ENCODE data around the gene ZHX3. TPM values are rescaled to one million over a fixed set of nuclear protein-coding genes. Genes with fewer than 3 reads are reported as not detected.

The ZHX3 gene
- total and polyA plus RNA-seq, 10 of the 15 experiments (the other 5 are each of a cell fraction or from before 2014, with no cell fraction given) = 1.3 to 14.0 (median 5.0) TPM

DNA sequence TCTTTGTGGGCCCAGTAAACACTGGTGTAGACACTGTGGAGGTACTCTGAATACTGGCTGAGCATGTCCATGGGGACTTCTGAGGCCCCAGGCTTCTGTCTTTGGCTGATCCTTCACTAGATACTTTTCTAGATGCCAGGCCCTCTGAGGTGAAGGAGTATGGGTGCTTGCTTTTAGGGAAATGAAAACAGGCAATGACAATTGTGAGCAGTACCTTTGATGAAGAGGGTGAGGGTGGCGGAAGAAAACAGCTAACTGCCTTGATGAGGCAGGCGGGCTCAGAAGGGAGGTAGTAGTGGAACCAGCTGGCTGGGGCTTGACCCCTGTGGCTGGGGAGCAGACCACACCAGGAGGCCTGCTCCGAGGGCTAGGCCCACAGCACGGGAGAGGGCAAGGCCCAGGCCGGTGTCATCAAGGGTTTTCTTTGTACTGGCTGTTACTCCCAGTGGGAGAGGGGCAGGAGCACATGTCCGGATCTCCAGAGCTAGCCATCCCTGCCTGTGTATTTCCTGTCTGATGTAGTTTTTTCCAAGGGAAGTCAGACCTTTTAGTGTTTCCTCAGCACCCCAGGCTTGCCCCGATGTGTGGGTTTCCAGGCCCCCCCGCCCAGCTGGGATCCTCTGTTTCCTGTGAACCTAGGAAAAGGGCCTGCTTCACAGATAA, 176.2 kb downstream of the ZHX3 start (continued):
- TF ChIP-seq, protein P1, sequence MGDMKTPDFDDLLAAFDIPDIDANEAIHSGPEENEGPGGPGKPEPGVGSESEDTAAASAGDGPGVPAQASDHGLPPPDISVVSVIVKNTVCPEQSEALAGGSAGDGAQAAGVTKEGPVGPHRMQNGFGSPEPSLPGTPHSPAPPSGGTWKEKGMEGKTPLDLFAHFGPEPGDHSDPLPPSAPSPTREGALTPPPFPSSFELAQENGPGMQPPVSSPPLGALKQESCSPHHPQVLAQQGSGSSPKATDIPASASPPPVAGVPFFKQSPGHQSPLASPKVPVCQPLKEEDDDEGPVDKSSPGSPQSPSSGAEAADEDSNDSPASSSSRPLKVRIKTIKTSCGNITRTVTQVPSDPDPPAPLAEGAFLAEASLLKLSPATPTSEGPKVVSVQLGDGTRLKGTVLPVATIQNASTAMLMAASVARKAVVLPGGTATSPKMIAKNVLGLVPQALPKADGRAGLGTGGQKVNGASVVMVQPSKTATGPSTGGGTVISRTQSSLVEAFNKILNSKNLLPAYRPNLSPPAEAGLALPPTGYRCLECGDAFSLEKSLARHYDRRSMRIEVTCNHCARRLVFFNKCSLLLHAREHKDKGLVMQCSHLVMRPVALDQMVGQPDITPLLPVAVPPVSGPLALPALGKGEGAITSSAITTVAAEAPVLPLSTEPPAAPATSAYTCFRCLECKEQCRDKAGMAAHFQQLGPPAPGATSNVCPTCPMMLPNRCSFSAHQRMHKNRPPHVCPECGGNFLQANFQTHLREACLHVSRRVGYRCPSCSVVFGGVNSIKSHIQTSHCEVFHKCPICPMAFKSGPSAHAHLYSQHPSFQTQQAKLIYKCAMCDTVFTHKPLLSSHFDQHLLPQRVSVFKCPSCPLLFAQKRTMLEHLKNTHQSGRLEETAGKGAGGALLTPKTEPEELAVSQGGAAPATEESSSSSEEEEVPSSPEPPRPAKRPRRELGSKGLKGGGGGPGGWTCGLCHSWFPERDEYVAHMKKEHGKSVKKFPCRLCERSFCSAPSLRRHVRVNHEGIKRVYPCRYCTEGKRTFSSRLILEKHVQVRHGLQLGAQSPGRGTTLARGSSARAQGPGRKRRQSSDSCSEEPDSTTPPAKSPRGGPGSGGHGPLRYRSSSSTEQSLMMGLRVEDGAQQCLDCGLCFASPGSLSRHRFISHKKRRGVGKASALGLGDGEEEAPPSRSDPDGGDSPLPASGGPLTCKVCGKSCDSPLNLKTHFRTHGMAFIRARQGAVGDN (IDR thresholded peaks at IDR 0.05) = peak; percentile 75
- TF ChIP-seq ZNF384 (IDR thresholded peaks at IDR 0.05; ENCODE audit: borderline replicate concordance, low read depth, low read length) (no peak), ZNF217 (IDR thresholded peaks at IDR 0.05) (no peak), BRCA1 (IDR thresholded peaks at IDR 0.05; ENCODE audit: low read depth, low read length) (no peak), KLF5 (IDR thresholded peaks at IDR 0.05; ENCODE audit: partially characterized antibody) (no peak), SUZ12 (IDR thresholded peaks at IDR 0.05; ENCODE audit: unreplicated experiment) (no peak), IKZF2 (IDR thresholded peaks at IDR 0.05) (peak; percentile 20 to 23; a peak in 1 of 4 replicates), BHLHE40 (IDR thresholded peaks at IDR 0.05; ENCODE audit: borderline replicate concordance in 1 of 2, low read depth in 2 of 2, low read length in 1 of 2) (peak; percentile 28 to 76; a peak in 3 of 4 replicates), IKZF1 (conservative IDR thresholded peaks at IDR 0.05) (peak; percentile 72)
- TF ChIP-seq, protein P2, sequence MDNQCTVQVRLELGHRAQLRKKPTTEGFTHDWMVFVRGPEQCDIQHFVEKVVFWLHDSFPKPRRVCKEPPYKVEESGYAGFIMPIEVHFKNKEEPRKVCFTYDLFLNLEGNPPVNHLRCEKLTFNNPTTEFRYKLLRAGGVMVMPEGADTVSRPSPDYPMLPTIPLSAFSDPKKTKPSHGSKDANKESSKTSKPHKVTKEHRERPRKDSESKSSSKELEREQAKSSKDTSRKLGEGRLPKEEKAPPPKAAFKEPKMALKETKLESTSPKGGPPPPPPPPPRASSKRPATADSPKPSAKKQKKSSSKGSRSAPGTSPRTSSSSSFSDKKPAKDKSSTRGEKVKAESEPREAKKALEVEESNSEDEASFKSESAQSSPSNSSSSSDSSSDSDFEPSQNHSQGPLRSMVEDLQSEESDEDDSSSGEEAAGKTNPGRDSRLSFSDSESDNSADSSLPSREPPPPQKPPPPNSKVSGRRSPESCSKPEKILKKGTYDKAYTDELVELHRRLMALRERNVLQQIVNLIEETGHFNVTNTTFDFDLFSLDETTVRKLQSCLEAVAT (IDR thresholded peaks at IDR 0.05) = 0 out of 2 replicates have a peak, but pooled peaks have one; percentile 19
